SK-N-SH (cell line): ENCODE results near the gene ZCCHC17.

ENCODE experiments used
- CTCF ChIP-seq: fragments of 200-600 bp; sonication (generic); IDR thresholded peaks from 2 replicates; pipeline ENCODE4 v1.6.1; 2017; ENCODE audit warnings: antibody characterized with exemption, mild to moderate bottlenecking, moderate library complexity
- NFIC ChIP-seq: IDR thresholded peaks from 2 replicates; pipeline ENCODE4 v1.4.0; 2012; ENCODE audit warnings: borderline replicate concordance

- TF ChIP-seq CTCF (no peak), NFIC (no peak)
Observed at GRCh38 chr1:31297277-31298247, 730 bp downstream of the ZCCHC17 start.
